HepG2 (cell line): ENCODE results near the gene GINS3. TPM values are rescaled to one million over a fixed set of nuclear protein-coding genes. Genes with fewer than 3 reads are reported as not detected.

Experiments used
- ATAC-seq: fragments of 200-7000 bp; cut with Tn5 transposase; 3 replicates; pipeline ENCODE4 v1.9.1; 2020; ENCODE audit warnings: mild to moderate bottlenecking, moderate library complexity
- BruUV-seq: library from RNA; stranded (reverse); fragments of 400-500 nt; replicated peaks from 2 replicates; lab custom pipeline; 2021; lab: Mats Ljungman, UMichigan
- CTCF ChIA-PET: fragments of 300-600 bp; formaldehyde crosslinking; extraction: SDS; loops from one replicate; lab custom pipeline; 2021; ENCODE audit warnings: low total read pairs, inconsistent platforms, low intra/inter-chr PET ratio; lab: Yijun Ruan, JAX
- POLR2A ChIA-PET: fragments of 350-600 bp; sonication (Branson Sonifier 250); formaldehyde crosslinking; loops from one replicate; lab custom pipeline; 2020; ENCODE audit warnings: antibody characterized with exemption, inconsistent platforms; lab: Yijun Ruan, JAX
- DNase-seq: peaks from one replicate; pipeline ENCODE4 v3.0.0-alpha.2; 2015; ENCODE audit warnings: low spot score
- FAIRE-seq: peaks from 3 replicates; lab custom pipeline; 2011; peaks lifted over from hg19 to GRCh38; lab: Jason Lieb, UNC
- H2AFZ ChIP-seq: one replicate; pipeline ENCODE4 v1.6.1; 2011; ENCODE audit warnings: low read length, inconsistent platforms
- H3K27ac ChIP-seq: fragments of 300-600 bp; 3 replicates; pipeline ENCODE4 v1.8.0; 2011; ENCODE audit warnings: mixed run types, mild to moderate bottlenecking, mixed read lengths, low read length, inconsistent platforms; ENCODE audit not compliant: insufficient read depth; ENCODE audit errors: extremely low read length
- H3K27me3 ChIP-seq, 2 experiments: fragments of 200-600 bp in 1 of 2; 2 replicates in 1 of 2; 3 replicates in 1 of 2; pipeline versions ENCODE4 v1.6.0 to v1.8.0; 2011; ENCODE audit warnings: low read length in 2 of 2, mild to moderate bottlenecking in 2 of 2, moderate library complexity in 2 of 2, inconsistent platforms in 1 of 2; ENCODE audit not compliant: insufficient read depth in 2 of 2, control insufficient read depth in 1 of 2
- H3K36me3 ChIP-seq, 2 experiments: fragments of 200-600 bp in 1 of 2; replicated peaks in 1 of 2; 2 replicates in 1 of 2; 3 replicates in 1 of 2; pipeline versions ENCODE4 v1.5.1 to v1.8.0; 2011; ENCODE audit warnings: low read length in 2 of 2, inconsistent platforms in 1 of 2; ENCODE audit not compliant: insufficient read depth in 2 of 2, control insufficient read depth in 1 of 2
- H3K4me1 ChIP-seq: 2 replicates; pipeline ENCODE4 v1.5.1; 2012; ENCODE audit warnings: low read length, inconsistent platforms; ENCODE audit not compliant: insufficient read depth
- H3K4me2 ChIP-seq: 2 replicates; pipeline ENCODE4 v1.6.0; 2011; ENCODE audit warnings: low read depth, low read length, inconsistent platforms
- H3K4me3 ChIP-seq, 3 experiments: fragments of 200-600 bp in 1 of 3; sonication (generic), shearing (Covaris generic) in 1 of 3; replicated peaks in 1 of 3; 2 replicates each; pipeline ENCODE4 v1.5.1; 2011 to 2016; ENCODE audit warnings: low read length in 3 of 3, inconsistent platforms in 2 of 3, low read depth in 2 of 3, mild to moderate bottlenecking in 2 of 3, control low read depth in 1 of 3, mixed read lengths in 1 of 3; ENCODE audit not compliant: insufficient read depth in 1 of 3
- H3K79me2 ChIP-seq: one replicate; pipeline ENCODE4 v1.6.1; 2011; ENCODE audit warnings: low read length, inconsistent platforms; ENCODE audit not compliant: insufficient read depth
- H3K9ac ChIP-seq: 2 replicates; pipeline ENCODE4 v1.6.0; 2011; ENCODE audit warnings: mild to moderate bottlenecking, low read depth, low read length, inconsistent platforms; ENCODE audit not compliant: insufficient read depth
- H3K9me3 ChIP-seq: 2 replicates; pipeline ENCODE4 v1.5.1; 2012; ENCODE audit warnings: mild to moderate bottlenecking, low read length
- H4K20me1 ChIP-seq: 2 replicates; pipeline ENCODE4 v1.6.0; 2011; ENCODE audit warnings: inconsistent platforms, mild to moderate bottlenecking, low read length, moderate library complexity; ENCODE audit not compliant: insufficient read depth
- ARNTL ChIP-seq: sonication (generic); formaldehyde crosslinking; IDR thresholded peaks from 2 replicates; pipeline ENCODE4 v1.4.0; 2020; ENCODE audit warnings: mild to moderate bottlenecking, missing genetic modification reagents
- ATM ChIP-seq: fragments of 450-650 bp; IDR thresholded peaks from 2 replicates; pipeline ENCODE4 v1.7.1; 2017; ENCODE audit warnings: mild to moderate bottlenecking, borderline replicate concordance
- DMAP1 ChIP-seq: IDR thresholded peaks from 2 replicates; pipeline ENCODE4 v1.6.1; 2016
- ELF3 ChIP-seq: IDR thresholded peaks from 2 replicates; pipeline ENCODE4 v1.6.1; 2016; ENCODE audit warnings: missing genetic modification reagents, missing compliant biosample characterization
- GPBP1L1 ChIP-seq: sonication (generic); formaldehyde crosslinking; IDR thresholded peaks from 2 replicates; pipeline ENCODE4 v1.5.0; 2020; ENCODE audit warnings: mild to moderate bottlenecking, missing genetic modification reagents
- HDAC6 ChIP-seq: fragments of 200-600 bp; sonication (generic); IDR thresholded peaks from 2 replicates; pipeline ENCODE4 v1.7.0; 2017; ENCODE audit warnings: mild to moderate bottlenecking, antibody characterized with exemption, low read length, low read depth
- HNRNPL ChIP-seq: fragments of 200-400 bp; formaldehyde crosslinking; IDR thresholded peaks from 2 replicates; pipeline ENCODE4 v1.6.1; 2017; ENCODE audit warnings: mild to moderate bottlenecking, low read depth, low read length
- MBD4 ChIP-seq: IDR thresholded peaks from 2 replicates; pipeline ENCODE4 v1.6.1; 2012; ENCODE audit warnings: low read length, inconsistent platforms, borderline replicate concordance
- PAF1 ChIP-seq: IDR thresholded peaks from 2 replicates; pipeline ENCODE4 v1.6.1; 2016; ENCODE audit warnings: missing genetic modification reagents, missing compliant biosample characterization
- TEF ChIP-seq: sonication (generic); formaldehyde crosslinking; IDR thresholded peaks from 2 replicates; pipeline ENCODE4 v1.5.0; 2020; ENCODE audit warnings: missing genetic modification reagents
- ZBTB43 ChIP-seq: sonication (generic); formaldehyde crosslinking; conservative IDR thresholded peaks from 2 replicates; pipeline ENCODE4 v1.4.0; 2020; ENCODE audit warnings: missing genetic modification reagents
- ZHX1 ChIP-seq: sonication (generic); formaldehyde crosslinking; IDR thresholded peaks from 2 replicates; pipeline ENCODE4 v1.8.1; 2022; ENCODE audit warnings: low read depth, mild to moderate bottlenecking, missing genetic modification reagents
- ZMYM2 ChIP-seq: sonication (generic); formaldehyde crosslinking; IDR thresholded peaks from 2 replicates; pipeline ENCODE4 v1.8.0; 2022; ENCODE audit warnings: mild to moderate bottlenecking, missing genetic modification reagents
- ZNF546 ChIP-seq: sonication (generic); formaldehyde crosslinking; conservative IDR thresholded peaks from 2 replicates; pipeline ENCODE4 v1.8.1; 2023; ENCODE audit warnings: mild to moderate bottlenecking, missing genetic modification reagents
- ZNF569 ChIP-seq: sonication (generic); formaldehyde crosslinking; IDR thresholded peaks from 2 replicates; pipeline ENCODE4 v1.5.0; 2020; ENCODE audit warnings: mild to moderate bottlenecking, missing genetic modification reagents, moderate library complexity, borderline replicate concordance
- ZNF570 ChIP-seq: sonication (generic); formaldehyde crosslinking; IDR thresholded peaks from 2 replicates; pipeline ENCODE4 v1.4.0; 2020; ENCODE audit warnings: mild to moderate bottlenecking, missing genetic modification reagents, borderline replicate concordance
- ZNF607 ChIP-seq: sonication (generic); formaldehyde crosslinking; IDR thresholded peaks from 2 replicates; pipeline ENCODE4 v1.5.1; 2020; ENCODE audit warnings: missing genetic modification reagents, mild to moderate bottlenecking, borderline replicate concordance
- ZSCAN29 ChIP-seq: sonication (generic); formaldehyde crosslinking; conservative IDR thresholded peaks from 2 replicates; pipeline ENCODE4 v1.4.0; 2020; ENCODE audit warnings: mild to moderate bottlenecking, missing genetic modification reagents
- WGBS: methylation state at CpG from one replicate; pipeline ENCODE4 v1.1.6; 2017; ENCODE audit warnings: low lambda C conversion rate; 5-methylcytosine and 5-hydroxymethylcytosine counted together
- in situ Hi-C: cut with HindIII; loops from 2 replicates; pipeline ENCODE4 v1.10.0; 2017; ENCODE audit warnings: low pct_unique_long_range_greater_than_20kb; ENCODE audit not compliant: extremely low pct_ligation_motif_present
- intact Hi-C: fragments of 100-400 bp; cut with micrococcal nuclease; formaldehyde crosslinking; loops from one replicate; pipeline ENCODE4 v1.10.0; 2022; ENCODE audit not compliant: unreplicated experiment
- polyA plus RNA-seq, 8 experiments: library from polyadenylated mRNA; depleted of rRNA in 3 of 8; stranded (reverse) in 7 of 8; unstranded in 1 of 8; fragments of >200 nt; fragmentation: Illumina TruSeq in 4 of 8; extraction: Trizol in 4 of 8; gene quantifications; 2 replicates each; pipeline versions ENCODE4 v1.2.1 to v1.2.3, GENCODE V29; 2011 to 2016; ENCODE audit warnings: low read depth in 4 of 8, missing spikeins in 1 of 8, mixed read lengths in 1 of 8; ENCODE audit not compliant: insufficient read depth in 1 of 8
- total RNA-seq, 5 experiments: library from RNA; depleted of rRNA; stranded (reverse); fragments of >200 nt; fragmentation: Illumina TruSeq; extraction: Trizol; gene quantifications; 2 replicates each; pipeline ENCODE4 v1.2.3, GENCODE V29; 2016; ENCODE audit warnings: low read depth in 1 of 5

The GINS3 gene
- total and polyA plus RNA-seq, 2 of the 13 experiments (the other 11 are each of a cell fraction or from before 2014, with no cell fraction given) = 6.5 to 19.3 TPM

DNA sequence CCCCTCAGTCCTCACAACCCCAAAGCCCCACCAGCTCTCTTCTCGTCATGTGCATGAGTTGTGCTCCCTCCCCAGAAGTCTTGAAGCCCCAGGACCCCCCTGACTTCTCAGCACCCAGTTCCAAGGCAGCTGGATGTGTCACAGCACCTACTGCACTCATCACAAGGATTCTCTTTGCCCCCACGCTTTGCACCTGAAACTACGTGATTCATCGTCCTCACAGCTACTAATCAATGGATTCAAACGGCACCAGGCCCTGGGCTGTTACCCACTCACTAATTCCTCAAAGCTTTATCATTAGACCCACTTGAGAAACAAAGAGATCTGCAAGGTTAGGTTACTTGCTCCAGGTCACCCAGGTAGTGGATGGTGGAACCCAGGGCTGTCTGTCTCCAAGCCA is 62.6 kb downstream of the GINS3 start:
- POLR2A ChIA-PET = no interaction called here
- Histone ChIP-seq H3K4me2 (no peak overlapping the region), H4K20me1 (no peaks in the 10 kb centered on the region), H3K9ac (no peak overlapping the region), H3K36me3 (no peaks in the 10 kb centered on the region), H3K79me2 (no peaks in the 10 kb centered on the region), H3K27me3 (no peaks in the 10 kb centered on the region), H3K9me3 (no peaks in the 10 kb centered on the region), H3K4me3 (no peak overlapping the region), H2AFZ (no peak overlapping the region), H3K4me1 (peaks cover 64% of the 10 kb centered on the region), H3K27ac (no peak overlapping the region)
- intact Hi-C loops (no loop called here), in situ Hi-C loops (no loop called here)
- ATAC-seq (no peak), DNase-seq (no peak), FAIRE-seq (no peak)
- WGBS = 31% methylated on average over 5 of the region's 5 CpGs
- CTCF ChIA-PET = no interaction called here
- no peak for TF ChIP-seq ZMYM2 (CRISPR knock-in tag)
- no peak for TF ChIP-seq ZNF569
- no peak for TF ChIP-seq HDAC6
- no peak for TF ChIP-seq ATM
- TF ChIP-seq PAF1 (CRISPR knock-in tag) = no peak
- no peak for TF ChIP-seq TEF
- no peak for TF ChIP-seq MBD4
- no peak for TF ChIP-seq HNRNPL
- no peak for TF ChIP-seq ZNF546
- TF ChIP-seq ZHX1 (CRISPR knock-in tag) = no peak
- no peak for TF ChIP-seq ZNF607 (CRISPR knock-in tag)
- no peak for TF ChIP-seq ELF3 (CRISPR knock-in tag)
- no peak for TF ChIP-seq ZNF570 (CRISPR knock-in tag)
- TF ChIP-seq ZSCAN29 = no peak
- TF ChIP-seq ZBTB43 (CRISPR knock-in tag) = no peak
- no peak for TF ChIP-seq ARNTL (CRISPR knock-in tag)
- no peak for TF ChIP-seq DMAP1 (CRISPR knock-in tag)
- no peak for TF ChIP-seq GPBP1L1
- no TSS peak for BruUV-seq
